ENCODE data around the gene COL6A6. TPM values are rescaled to one million over a fixed set of nuclear protein-coding genes. Genes with fewer than 3 reads are reported as not detected.

Gene COL6A6, protein sequence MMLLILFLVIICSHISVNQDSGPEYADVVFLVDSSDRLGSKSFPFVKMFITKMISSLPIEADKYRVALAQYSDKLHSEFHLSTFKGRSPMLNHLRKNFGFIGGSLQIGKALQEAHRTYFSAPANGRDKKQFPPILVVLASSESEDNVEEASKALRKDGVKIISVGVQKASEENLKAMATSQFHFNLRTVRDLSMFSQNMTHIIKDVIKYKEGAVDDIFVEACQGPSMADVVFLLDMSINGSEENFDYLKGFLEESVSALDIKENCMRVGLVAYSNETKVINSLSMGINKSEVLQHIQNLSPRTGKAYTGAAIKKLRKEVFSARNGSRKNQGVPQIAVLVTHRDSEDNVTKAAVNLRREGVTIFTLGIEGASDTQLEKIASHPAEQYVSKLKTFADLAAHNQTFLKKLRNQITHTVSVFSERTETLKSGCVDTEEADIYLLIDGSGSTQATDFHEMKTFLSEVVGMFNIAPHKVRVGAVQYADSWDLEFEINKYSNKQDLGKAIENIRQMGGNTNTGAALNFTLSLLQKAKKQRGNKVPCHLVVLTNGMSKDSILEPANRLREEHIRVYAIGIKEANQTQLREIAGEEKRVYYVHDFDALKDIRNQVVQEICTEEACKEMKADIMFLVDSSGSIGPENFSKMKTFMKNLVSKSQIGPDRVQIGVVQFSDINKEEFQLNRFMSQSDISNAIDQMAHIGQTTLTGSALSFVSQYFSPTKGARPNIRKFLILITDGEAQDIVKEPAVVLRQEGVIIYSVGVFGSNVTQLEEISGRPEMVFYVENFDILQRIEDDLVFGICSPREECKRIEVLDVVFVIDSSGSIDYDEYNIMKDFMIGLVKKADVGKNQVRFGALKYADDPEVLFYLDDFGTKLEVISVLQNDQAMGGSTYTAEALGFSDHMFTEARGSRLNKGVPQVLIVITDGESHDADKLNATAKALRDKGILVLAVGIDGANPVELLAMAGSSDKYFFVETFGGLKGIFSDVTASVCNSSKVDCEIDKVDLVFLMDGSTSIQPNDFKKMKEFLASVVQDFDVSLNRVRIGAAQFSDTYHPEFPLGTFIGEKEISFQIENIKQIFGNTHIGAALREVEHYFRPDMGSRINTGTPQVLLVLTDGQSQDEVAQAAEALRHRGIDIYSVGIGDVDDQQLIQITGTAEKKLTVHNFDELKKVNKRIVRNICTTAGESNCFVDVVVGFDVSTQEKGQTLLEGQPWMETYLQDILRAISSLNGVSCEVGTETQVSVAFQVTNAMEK (N-terminal part only)
- total RNA-seq (not detected), polyA plus RNA-seq (not detected)

- ChIA-PET POLR2A (no interaction called here), CTCF (no interaction called here)
- no peak for DNase-seq
- peaks cover 27 to 51% of the 10 kb centered on the region in 2 donors for H3K27me3 Mint-ChIP-seq
- H3K9me3 Mint-ChIP-seq = peaks cover 0 to 2% (median 0%) of the 10 kb centered on the region in 5 donors
- Histone ChIP-seq H3K4me1 (ENCODE audit: insufficient read depth, low read length) (no peaks in the 10 kb centered on the region), H3K27ac (ENCODE audit: low read depth, low read length) (no peak within 1 kb of the TSS), H3K36me3 (ENCODE audit: insufficient read depth, low read length) (no peaks in the 10 kb centered on the region), H3K27me3 (ENCODE audit: insufficient read depth, low read length, poor library complexity, severe bottlenecking) (peaks cover 4% of the 10 kb centered on the region), H3K9me3 (ENCODE audit: low read length) (no peaks in the 10 kb centered on the region), H3K4me3 (ENCODE audit: low read length) (no peak within 1 kb of the TSS)
- no peak within 1 kb of the TSS for H3K27ac Mint-ChIP-seq
- H3K4me1 Mint-ChIP-seq = no peaks in the 10 kb centered on the region
- H3K36me3 Mint-ChIP-seq = no peaks in the 10 kb centered on the region
- no peak within 1 kb of the TSS for H3K4me3 Mint-ChIP-seq
Observed at GRCh38 chr3:130516645-130517512, at the start of gene COL6A6. Gene COL6A6, plus strand, starts transcription at chr3:130517177. Its CDS starts 43,188 bp downstream, at chr3:130560365.

- no peaks in the 10 kb centered on the region for H3K4me1 Mint-ChIP-seq
- H3K27me3 Mint-ChIP-seq = peaks cover 9 to 21% of the 10 kb centered on the region in 2 donors
- POLR2A ChIA-PET = no interaction called here
Observed at GRCh38 chr3:130468311-130468710, 48.7 kb upstream of the COL6A6 start.

GRCh38 chr3:130470126-130470525 lies 46.9 kb upstream of the COL6A6 start:
- no peak overlapping the region for H3K27ac Mint-ChIP-seq
- no peak for DNase-seq
- POLR2A ChIA-PET = no interaction called here
- H3K4me3 Mint-ChIP-seq = no peak overlapping the region
- H3K4me3 ChIP-seq (ENCODE audit: low read length) = no peak overlapping the region
- no peaks in the 10 kb centered on the region for H3K9me3 ChIP-seq (ENCODE audit: low read length)
- H3K27me3 Mint-ChIP-seq = peaks cover 10 to 13% of the 10 kb centered on the region in 2 donors
- H3K4me1 ChIP-seq (ENCODE audit: insufficient read depth, low read length) = no peaks in the 10 kb centered on the region
- H3K36me3 ChIP-seq (ENCODE audit: insufficient read depth, low read length) = no peaks in the 10 kb centered on the region
- no peaks in the 10 kb centered on the region for H3K36me3 Mint-ChIP-seq
- no peaks in the 10 kb centered on the region for H3K4me1 Mint-ChIP-seq
- no peaks in the 10 kb centered on the region for H3K27me3 ChIP-seq (ENCODE audit: insufficient read depth, low read length, poor library complexity, severe bottlenecking)
- H3K27ac ChIP-seq (ENCODE audit: low read depth, low read length) = no peak overlapping the region
- CTCF ChIA-PET = no interaction called here
- H3K9me3 Mint-ChIP-seq = peaks cover under 1 to 5% (median 3%) of the 10 kb centered on the region in 5 donors

More at GRCh38 chr3:130468311-130468710, 48.7 kb upstream of the COL6A6 start:
- H3K36me3 Mint-ChIP-seq = no peaks in the 10 kb centered on the region
- H3K4me1 ChIP-seq (ENCODE audit: insufficient read depth, low read length) = no peaks in the 10 kb centered on the region
- H3K36me3 ChIP-seq (ENCODE audit: insufficient read depth, low read length) = no peaks in the 10 kb centered on the region
- H3K27ac ChIP-seq (ENCODE audit: low read depth, low read length) = no peak overlapping the region
- H3K9me3 Mint-ChIP-seq = no peaks in the 10 kb centered on the region
- CTCF ChIA-PET = no interaction called here
- no peaks in the 10 kb centered on the region for H3K27me3 ChIP-seq (ENCODE audit: insufficient read depth, low read length, poor library complexity, severe bottlenecking)
- H3K4me3 Mint-ChIP-seq = no peak overlapping the region
- H3K9me3 ChIP-seq (ENCODE audit: low read length) = no peaks in the 10 kb centered on the region
- no peak overlapping the region for H3K4me3 ChIP-seq (ENCODE audit: low read length)
- no peak for DNase-seq
- H3K27ac Mint-ChIP-seq = no peak overlapping the region

- ChIA-PET CTCF (no interaction called here), POLR2A (no interaction called here)
- no peak for DNase-seq
- Mint-ChIP-seq H3K9me3 (peaks cover 2 to 8% (median 4%) of the 10 kb centered on the region in 5 donors), H3K4me3 (no peak overlapping the region), H3K27ac (no peak overlapping the region), H3K4me1 (no peaks in the 10 kb centered on the region), H3K27me3 (peaks cover 13 to 15% of the 10 kb centered on the region in 2 donors), H3K36me3 (no peaks in the 10 kb centered on the region)
- Histone ChIP-seq H3K4me3 (ENCODE audit: low read length) (no peak overlapping the region), H3K36me3 (ENCODE audit: insufficient read depth, low read length) (no peaks in the 10 kb centered on the region), H3K27ac (ENCODE audit: low read depth, low read length) (no peak overlapping the region), H3K4me1 (ENCODE audit: insufficient read depth, low read length) (no peaks in the 10 kb centered on the region), H3K9me3 (ENCODE audit: low read length) (no peaks in the 10 kb centered on the region), H3K27me3 (ENCODE audit: insufficient read depth, low read length, poor library complexity, severe bottlenecking) (no peaks in the 10 kb centered on the region)
Observed at GRCh38 chr3:130473416-130473815, 43.6 kb upstream of the COL6A6 start.

DNA sequence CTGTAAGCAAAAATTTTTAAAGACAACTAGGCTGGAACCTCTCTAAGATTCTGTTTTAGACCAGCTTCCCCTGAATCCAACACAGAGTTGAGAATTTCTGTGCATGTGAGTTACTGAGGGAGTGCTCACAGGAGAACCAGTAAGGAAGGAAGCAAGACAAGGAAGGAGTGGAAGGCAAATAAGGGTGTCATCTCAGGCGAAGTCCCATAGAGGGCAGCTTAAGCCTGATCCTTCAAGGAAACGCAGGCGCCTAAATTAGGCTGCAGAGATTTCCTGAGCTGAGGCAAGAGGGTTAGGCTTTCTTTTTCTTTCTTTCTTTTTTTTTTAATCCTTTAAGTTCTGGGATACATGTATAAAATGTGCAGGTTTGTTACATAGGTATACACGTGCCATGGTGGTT lies 36.2 kb upstream of the COL6A6 start:
- Mint-ChIP-seq H3K27ac (no peak overlapping the region), H3K36me3 (no peaks in the 10 kb centered on the region), H3K9me3 (peaks cover 0 to 10% (median 2%) of the 10 kb centered on the region in 5 donors), H3K4me3 (no peak overlapping the region), H3K4me1 (no peaks in the 10 kb centered on the region), H3K27me3 (peaks cover 0 to 4% of the 10 kb centered on the region in 2 donors)
- Histone ChIP-seq H3K27me3 (ENCODE audit: insufficient read depth, low read length, poor library complexity, severe bottlenecking) (no peaks in the 10 kb centered on the region), H3K27ac (ENCODE audit: low read depth, low read length) (no peak overlapping the region), H3K4me1 (ENCODE audit: insufficient read depth, low read length) (no peaks in the 10 kb centered on the region), H3K9me3 (ENCODE audit: low read length) (no peaks in the 10 kb centered on the region), H3K4me3 (ENCODE audit: low read length) (no peak overlapping the region), H3K36me3 (ENCODE audit: insufficient read depth, low read length) (no peaks in the 10 kb centered on the region)
- no peak for DNase-seq
- ChIA-PET POLR2A (no interaction called here), CTCF (no interaction called here)

DNA sequence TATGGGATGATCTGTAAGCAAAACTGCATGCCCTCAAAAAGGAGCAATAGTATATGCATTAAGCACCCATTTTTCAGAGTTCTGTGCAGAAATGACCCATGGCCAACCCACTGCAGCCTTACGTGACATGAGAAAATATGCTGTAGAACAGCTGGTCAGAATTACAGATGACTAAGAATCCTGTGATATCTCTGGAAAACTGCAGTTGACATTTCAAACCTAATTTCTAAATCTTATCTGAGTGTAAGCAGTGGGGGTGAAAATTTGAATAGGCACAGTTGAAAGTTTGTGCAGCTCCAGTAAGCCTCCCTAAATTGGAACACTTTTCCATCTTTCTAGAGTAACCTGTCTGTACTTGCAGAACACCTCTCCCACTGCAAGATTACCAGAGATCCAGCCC lies 28.7 kb upstream of the COL6A6 start:
- Mint-ChIP-seq H3K27me3 (peaks cover 0 to 1% of the 10 kb centered on the region in 2 donors), H3K9me3 (no peaks in the 10 kb centered on the region), H3K4me3 (no peak overlapping the region), H3K27ac (no peak overlapping the region), H3K4me1 (no peaks in the 10 kb centered on the region), H3K36me3 (no peaks in the 10 kb centered on the region)
- Histone ChIP-seq H3K9me3 (ENCODE audit: low read length) (no peaks in the 10 kb centered on the region), H3K27me3 (ENCODE audit: insufficient read depth, low read length, poor library complexity, severe bottlenecking) (no peaks in the 10 kb centered on the region), H3K4me1 (ENCODE audit: insufficient read depth, low read length) (no peaks in the 10 kb centered on the region), H3K27ac (ENCODE audit: low read depth, low read length) (no peak overlapping the region), H3K4me3 (ENCODE audit: low read length) (no peak overlapping the region), H3K36me3 (ENCODE audit: insufficient read depth, low read length) (no peaks in the 10 kb centered on the region)
- DNase-seq = no peak
- CTCF ChIA-PET = no interaction called here
- POLR2A ChIA-PET = no interaction called here

DNA sequence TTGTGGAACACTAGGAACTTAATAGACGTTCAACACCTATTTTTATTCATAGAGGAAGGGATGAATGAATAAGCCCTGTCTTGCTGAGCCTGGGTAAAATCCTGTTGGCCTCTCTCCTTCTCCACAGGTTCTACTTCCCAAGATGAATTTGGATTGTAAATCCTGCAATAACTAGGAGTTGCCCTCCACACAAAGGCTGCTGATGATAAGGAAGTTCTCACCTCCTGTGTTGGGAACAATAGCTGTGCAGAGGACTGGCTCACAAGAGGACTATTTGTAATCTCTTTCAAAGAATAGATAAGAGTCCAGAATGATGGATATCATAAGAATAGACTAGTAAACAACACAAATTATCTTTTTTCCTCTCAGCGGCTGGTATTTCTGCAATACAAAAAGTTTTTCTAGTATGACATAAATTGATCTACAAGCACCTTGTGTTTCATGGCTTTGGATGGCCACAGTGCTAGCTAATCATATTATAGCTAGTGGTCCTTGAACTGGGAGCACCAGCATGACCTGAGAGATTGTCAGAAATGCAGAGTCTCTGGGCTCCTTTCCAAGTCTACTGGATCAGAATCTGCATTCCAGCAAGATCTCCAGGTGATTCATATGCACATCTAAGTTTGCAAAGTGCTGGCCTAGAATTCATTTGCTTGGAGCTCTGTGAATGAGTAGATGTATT lies 28.1 kb upstream of the COL6A6 start:
- no peak overlapping the region for H3K27ac ChIP-seq (ENCODE audit: low read depth, low read length)
- ChIA-PET POLR2A (no interaction called here), CTCF (no interaction called here)
- no peak for DNase-seq
- H3K27me3 ChIP-seq (ENCODE audit: insufficient read depth, low read length, poor library complexity, severe bottlenecking) = no peaks in the 10 kb centered on the region
- Mint-ChIP-seq H3K36me3 (no peaks in the 10 kb centered on the region), H3K4me1 (no peaks in the 10 kb centered on the region), H3K27ac (no peak overlapping the region), H3K27me3 (peaks cover 0 to 1% of the 10 kb centered on the region in 2 donors), H3K9me3 (no peaks in the 10 kb centered on the region), H3K4me3 (no peak overlapping the region)
- no peaks in the 10 kb centered on the region for H3K36me3 ChIP-seq (ENCODE audit: insufficient read depth, low read length)
- no peaks in the 10 kb centered on the region for H3K4me1 ChIP-seq (ENCODE audit: insufficient read depth, low read length)
- H3K4me3 ChIP-seq (ENCODE audit: low read length) = no peak overlapping the region
- no peaks in the 10 kb centered on the region for H3K9me3 ChIP-seq (ENCODE audit: low read length)
